OCI-LY3 (cell line): ENCODE measurements around the gene SLC36A3.

Experiments
- CTCF ChIP-seq: fragments of 200-600, 300-600 bp; sonication (generic); IDR thresholded peaks from 2 replicates; pipeline ENCODE4 v1.5.1; 2014; ENCODE audit warnings: antibody characterized with exemption, low read length, low read depth
- EZH2phosphoT487 ChIP-seq: fragments of 200-600 bp; shearing (Covaris generic); IDR thresholded peaks from 2 replicates; pipeline ENCODE4 v1.6.1; 2018; ENCODE audit warnings: antibody characterized with exemption, mixed run types, low read depth

DNA sequence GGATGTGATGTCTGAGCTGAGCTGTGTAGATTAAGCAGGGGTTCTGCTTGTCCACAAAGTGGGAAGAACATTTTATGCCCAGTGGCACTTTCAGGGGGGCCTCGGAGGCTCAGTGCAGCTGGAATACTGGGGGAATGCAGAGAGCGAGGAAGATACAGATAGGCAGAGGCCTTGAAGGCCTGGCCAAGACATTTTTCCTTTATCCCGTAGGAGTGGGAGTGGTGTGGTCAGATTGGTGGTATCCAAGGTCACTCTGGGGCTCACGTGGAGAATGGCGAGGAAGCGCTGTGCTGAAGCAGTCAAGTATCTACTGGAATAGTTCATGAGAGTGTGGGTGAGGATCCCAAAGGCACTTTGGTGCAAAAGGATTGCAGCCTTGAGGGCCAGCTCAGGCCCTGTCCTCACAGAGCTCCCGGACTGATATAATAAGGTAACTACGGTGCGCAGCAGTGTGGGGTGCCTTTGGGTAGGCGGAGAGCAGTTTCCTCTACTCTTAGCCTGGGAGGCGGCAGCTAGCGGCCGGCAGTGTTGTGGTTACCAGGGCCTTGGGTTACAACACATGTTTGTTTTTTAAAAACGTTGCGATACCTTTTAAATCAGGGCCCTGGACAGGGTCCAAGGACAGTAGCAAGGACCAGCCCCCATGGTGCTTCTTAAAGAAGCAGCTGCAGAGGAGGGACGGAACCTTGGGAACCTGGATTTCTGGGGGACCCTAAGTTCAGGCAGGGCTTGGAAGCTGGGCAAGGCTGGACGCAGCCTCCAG lies 68.9 kb downstream of the SLC36A3 start:
- no peak for TF ChIP-seq CTCF
- TF ChIP-seq EZH2phosphoT487, result no peak
